GM06990 (cell line): ENCODE measurements around the gene TTC28.

Source experiments
- DNase-seq: peaks from one replicate; pipeline ENCODE4 v3.0.0-alpha.2; 2011; ENCODE audit not compliant: insufficient read length; ENCODE audit errors: extremely low read depth
- H3K27me3 ChIP-seq: replicated peaks from 2 replicates; pipeline ENCODE4 v1.6.0; 2011; ENCODE audit warnings: low read length; ENCODE audit not compliant: control insufficient read depth, insufficient read depth
- H3K36me3 ChIP-seq: 2 replicates; pipeline ENCODE4 v1.5.1; 2011; ENCODE audit warnings: low read length; ENCODE audit not compliant: control insufficient read depth, insufficient read depth
- H3K4me3 ChIP-seq: replicated peaks from 2 replicates; pipeline ENCODE4 v1.5.1; 2011; ENCODE audit warnings: low read depth, mild to moderate bottlenecking, control low read depth, low read length
- TF ChIP-seq, protein P1 (sequence below): IDR thresholded peaks from 2 replicates; pipeline ENCODE4 v1.5.1; 2011; ENCODE audit warnings: low read length, control low read depth, mild to moderate bottlenecking, inconsistent platforms; ENCODE audit not compliant: insufficient read depth, poor library complexity, severe bottlenecking

TTC28 gene

DNA sequence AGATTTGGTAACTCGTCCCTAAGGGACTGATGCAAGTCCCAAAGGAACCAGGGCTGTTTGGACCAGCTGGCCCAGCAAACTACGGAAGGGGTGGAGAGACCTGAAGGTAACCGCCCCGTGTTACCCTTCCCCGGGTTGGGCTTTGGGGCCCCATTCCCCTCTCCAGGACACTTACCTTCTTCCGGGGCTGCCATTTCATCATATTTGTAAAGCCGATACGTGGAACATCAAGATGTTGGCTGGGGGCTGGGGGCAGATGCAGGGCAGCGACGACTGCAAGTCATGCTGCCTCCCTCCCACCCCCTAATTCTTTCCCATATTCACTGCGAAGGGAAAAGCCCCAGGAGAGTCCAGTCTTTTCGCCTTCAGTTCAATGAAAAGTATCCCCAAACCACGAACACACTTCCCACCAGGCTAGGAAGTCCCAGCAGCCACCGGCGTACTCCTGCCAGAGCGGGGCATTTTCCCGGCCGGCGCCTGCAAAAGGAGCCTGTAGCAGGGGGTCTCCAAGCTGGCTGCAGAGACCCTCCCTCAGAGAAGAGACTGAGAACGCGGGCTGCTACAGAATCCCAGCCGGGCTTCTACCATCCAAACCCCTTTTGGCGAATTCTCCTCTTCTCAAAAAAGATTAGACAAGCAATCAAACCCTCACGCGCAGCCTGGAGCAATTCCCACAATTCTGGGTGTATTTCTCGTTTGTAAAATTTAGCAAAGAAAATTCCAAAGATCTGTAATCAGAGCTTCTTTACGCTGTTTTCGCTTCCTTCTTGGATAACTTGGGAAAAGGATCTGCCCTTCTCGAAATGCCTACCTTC is 236.7 kb downstream of the TTC28 start:
- Histone ChIP-seq H3K36me3 (no peaks in the 10 kb centered on the region), H3K27me3 (peaks cover 2% of the 10 kb centered on the region; the same call in 1 of the 2 replicates), H3K4me3 (no peak overlapping the region)
- TF ChIP-seq, protein P1, sequence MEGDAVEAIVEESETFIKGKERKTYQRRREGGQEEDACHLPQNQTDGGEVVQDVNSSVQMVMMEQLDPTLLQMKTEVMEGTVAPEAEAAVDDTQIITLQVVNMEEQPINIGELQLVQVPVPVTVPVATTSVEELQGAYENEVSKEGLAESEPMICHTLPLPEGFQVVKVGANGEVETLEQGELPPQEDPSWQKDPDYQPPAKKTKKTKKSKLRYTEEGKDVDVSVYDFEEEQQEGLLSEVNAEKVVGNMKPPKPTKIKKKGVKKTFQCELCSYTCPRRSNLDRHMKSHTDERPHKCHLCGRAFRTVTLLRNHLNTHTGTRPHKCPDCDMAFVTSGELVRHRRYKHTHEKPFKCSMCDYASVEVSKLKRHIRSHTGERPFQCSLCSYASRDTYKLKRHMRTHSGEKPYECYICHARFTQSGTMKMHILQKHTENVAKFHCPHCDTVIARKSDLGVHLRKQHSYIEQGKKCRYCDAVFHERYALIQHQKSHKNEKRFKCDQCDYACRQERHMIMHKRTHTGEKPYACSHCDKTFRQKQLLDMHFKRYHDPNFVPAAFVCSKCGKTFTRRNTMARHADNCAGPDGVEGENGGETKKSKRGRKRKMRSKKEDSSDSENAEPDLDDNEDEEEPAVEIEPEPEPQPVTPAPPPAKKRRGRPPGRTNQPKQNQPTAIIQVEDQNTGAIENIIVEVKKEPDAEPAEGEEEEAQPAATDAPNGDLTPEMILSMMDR: no peak
- DNase-seq: no peak

DNA sequence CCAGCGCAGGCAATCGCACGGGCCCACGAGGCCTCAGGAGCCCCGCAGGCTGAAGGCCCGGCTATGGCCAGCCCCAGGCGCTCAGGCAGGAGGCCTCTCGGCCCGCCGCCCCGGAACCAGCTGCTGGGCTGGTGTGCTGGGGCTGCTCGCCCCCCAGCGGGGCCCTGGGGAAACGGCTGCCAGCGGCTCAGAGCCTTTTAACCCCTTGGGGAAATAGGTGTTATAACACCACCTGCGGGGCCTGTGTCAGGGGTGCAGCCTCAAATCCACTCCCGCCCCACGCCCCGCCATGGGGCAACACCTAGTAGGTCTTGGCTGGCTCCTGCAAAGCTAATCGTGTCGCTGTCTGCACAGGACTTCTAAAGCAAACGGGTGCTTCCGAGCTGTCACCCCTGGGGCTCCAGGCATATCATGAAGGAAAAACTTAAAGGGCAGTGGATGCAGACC is 237.4 kb downstream of the TTC28 start:
- no peaks in the 10 kb centered on the region for H3K36me3 ChIP-seq
- TF ChIP-seq, protein P1: peak; percentile 94
- no peak overlapping the region for H3K4me3 ChIP-seq
- H3K27me3 ChIP-seq: peaks cover 2% of the 10 kb centered on the region; the same call in 1 of the 2 replicates
- peak; percentile 77 for DNase-seq

DNA sequence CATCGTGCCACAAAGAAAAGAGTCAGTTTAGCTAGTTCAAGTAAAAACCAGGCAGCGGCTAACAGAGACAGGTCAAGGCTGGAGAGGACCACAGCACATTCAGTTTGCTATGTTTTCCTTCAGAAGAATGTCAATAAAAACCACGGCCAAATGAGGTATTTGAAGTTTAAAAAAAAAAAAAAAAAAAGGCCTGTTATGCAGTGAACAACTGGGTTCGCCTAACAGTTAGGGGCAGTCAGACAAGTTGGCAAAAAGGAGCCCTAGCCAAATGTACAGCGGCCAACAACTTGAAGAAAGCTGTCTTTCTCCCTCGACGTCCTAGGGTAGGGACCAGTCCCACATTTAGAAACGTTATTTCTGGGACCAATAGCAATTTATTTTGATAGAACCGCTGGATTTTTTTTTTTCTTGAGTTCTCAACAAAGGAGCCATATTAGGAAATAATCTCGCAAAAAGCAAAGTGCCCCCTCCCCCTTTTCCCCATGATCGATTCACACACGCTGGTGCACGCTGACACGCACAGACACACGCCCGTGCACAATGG is 237.8 kb downstream of the TTC28 start:
- Histone ChIP-seq H3K36me3 (no peaks in the 10 kb centered on the region), H3K4me3 (no peak overlapping the region), H3K27me3 (peaks cover 2% of the 10 kb centered on the region; the same call in 1 of the 2 replicates)
- TF ChIP-seq, protein P1: no peak
- no peak for DNase-seq

DNA sequence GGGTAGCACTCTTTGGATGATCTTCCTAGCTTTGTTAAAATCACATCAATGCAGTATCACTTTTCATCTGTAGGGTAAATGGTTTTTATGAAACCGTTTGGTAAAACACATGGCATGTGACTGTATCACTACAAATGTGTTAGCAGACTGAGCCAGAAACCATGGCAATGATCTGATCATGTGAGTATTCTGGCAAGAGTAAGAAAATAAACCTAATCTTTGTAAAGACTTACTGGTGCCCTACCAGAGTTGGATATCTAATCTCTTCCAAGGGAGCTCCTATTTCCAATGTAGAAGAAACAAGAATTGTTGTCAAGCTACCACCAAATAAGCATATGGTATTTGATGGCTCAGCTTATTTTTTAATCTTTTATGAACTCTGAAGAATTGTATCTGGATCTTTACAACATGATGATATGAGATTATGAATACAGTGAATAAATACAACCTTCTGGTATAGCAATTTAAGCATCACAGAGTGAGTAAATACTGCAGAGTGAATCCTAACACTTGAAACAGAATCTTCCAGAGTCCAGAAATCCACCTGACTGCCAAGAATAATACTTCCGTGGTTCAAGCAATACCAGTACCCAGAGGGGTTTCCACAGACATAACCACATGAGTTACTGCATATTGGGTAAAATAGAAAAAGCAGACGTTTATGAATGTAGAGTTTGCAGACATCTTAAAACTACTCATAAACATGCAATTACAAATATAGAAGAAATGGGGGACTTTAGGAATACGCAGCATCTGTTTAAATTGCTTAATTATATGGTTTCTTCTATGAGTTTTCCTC is 238.8 kb downstream of the TTC28 start:
- Histone ChIP-seq H3K4me3 (no peak overlapping the region), H3K27me3 (peaks cover 2% of the 10 kb centered on the region; the same call in 1 of the 2 replicates), H3K36me3 (no peaks in the 10 kb centered on the region)
- TF ChIP-seq, protein P1: no peak
- no peak for DNase-seq

DNA sequence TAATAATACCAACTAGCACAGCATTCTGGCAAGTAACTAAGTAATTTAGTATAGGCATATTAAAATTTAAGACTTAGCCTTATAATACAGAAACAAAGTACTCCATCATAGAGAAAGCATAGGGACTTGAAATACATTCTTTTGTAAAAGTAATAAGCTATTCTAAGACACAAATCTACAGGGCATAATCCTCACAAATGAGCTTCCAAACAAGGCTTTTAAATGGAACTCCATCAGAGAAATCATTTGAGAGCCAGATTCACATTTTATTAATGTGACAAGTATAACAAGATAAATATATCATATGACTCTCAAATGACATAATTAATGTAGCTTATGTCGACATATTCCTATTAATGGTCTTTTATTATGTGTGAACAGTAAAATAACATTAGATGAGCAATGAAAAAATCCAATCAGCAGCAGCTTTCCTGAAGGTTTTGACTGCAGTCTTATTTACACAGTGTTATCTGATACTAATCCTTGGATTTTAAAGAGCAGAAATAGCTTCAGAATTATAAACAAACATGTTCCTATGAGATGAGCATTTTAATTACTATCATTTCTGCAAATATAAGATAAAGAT is 241.4 kb downstream of the TTC28 start:
- peaks cover 2% of the 10 kb centered on the region; the same call in 1 of the 2 replicates for H3K27me3 ChIP-seq
- no peak for DNase-seq
- no peak overlapping the region for H3K4me3 ChIP-seq
- no peaks in the 10 kb centered on the region for H3K36me3 ChIP-seq
- TF ChIP-seq, protein P1: no peak
